NCI-H1105 (cell line): ENCODE results near the gene WFDC10A.
"Not testable (repeated sequence)": the region's sequence is repeated elsewhere in the genome, so short reads cannot be mapped to it uniquely, and the experiment has no call there.

ENCODE experiments used
- DNase-seq: peaks from one replicate; lab custom pipeline; 2025; lab: John Stamatoyannopoulos, UW

Gene WFDC10A

GRCh38 chr20:45629496-45630100 lies at the start of gene WFDC10A:
WFDC10A (plus strand) TSS chr20:45629739; CDS start chr20:45629814, 75 bp downstream.
- peak; percentile 7 for DNase-seq

GRCh38 chr20:45581702-45582101 lies 47.8 kb upstream of the WFDC10A start:
- DNase-seq: no peak

GRCh38 chr20:45583502-45583901 lies 46.0 kb upstream of the WFDC10A start:
- DNase-seq: no peak

- DNase-seq: not testable (repeated sequence)
These were observed 45.2 kb upstream of the WFDC10A start for GRCh38 chr20:45584294-45584693.

- not testable (repeated sequence) for DNase-seq
These were observed 43.6 kb upstream of the WFDC10A start for GRCh38 chr20:45585986-45586385.

- DNase-seq: no peak
These were observed 40.7 kb upstream of the WFDC10A start for GRCh38 chr20:45588800-45589199.

GRCh38 chr20:45589725-45590124 lies 39.8 kb upstream of the WFDC10A start:
- no peak for DNase-seq

- DNase-seq: peak; percentile 47
These were observed 36.9 kb upstream of the WFDC10A start for GRCh38 chr20:45592574-45593189.

GRCh38 chr20:45593498-45593897 lies 36.0 kb upstream of the WFDC10A start:
- no peak for DNase-seq

GRCh38 chr20:45595235-45595634 lies 34.3 kb upstream of the WFDC10A start:
- DNase-seq: no peak

GRCh38 chr20:45607810-45608209 lies 21.7 kb upstream of the WFDC10A start:
- DNase-seq: no peak

- DNase-seq: no peak
These were observed 18.5 kb upstream of the WFDC10A start for GRCh38 chr20:45611054-45611453.

- no peak for DNase-seq
These were observed 17.2 kb upstream of the WFDC10A start for GRCh38 chr20:45612314-45612713.

- no peak for DNase-seq
These were observed 11.9 kb upstream of the WFDC10A start for GRCh38 chr20:45617591-45617990.

GRCh38 chr20:45621593-45621992 lies 7.9 kb upstream of the WFDC10A start:
- DNase-seq: no peak

- DNase-seq: no peak
These were observed 3.0 kb upstream of the WFDC10A start for GRCh38 chr20:45626540-45626939.

GRCh38 chr20:45630371-45630770 lies 832 bp downstream of the WFDC10A start:
- no peak for DNase-seq

- DNase-seq: no peak
These were observed 1.6 kb downstream of the WFDC10A start, which contains the start of gene WFDC9 for GRCh38 chr20:45631184-45631583. WFDC9 (minus strand) TSS chr20:45631284; CDS start chr20:45610181, 21,103 bp downstream.

GRCh38 chr20:45636513-45636912 lies 7.0 kb downstream of the WFDC10A start:
- no peak for DNase-seq

- DNase-seq: no peak
These were observed 10.1 kb downstream of the WFDC10A start for GRCh38 chr20:45639687-45640086.

- DNase-seq: not testable (repeated sequence)
These were observed 11.5 kb downstream of the WFDC10A start for GRCh38 chr20:45641076-45641475.

- DNase-seq: not testable (repeated sequence)
These were observed 16.3 kb downstream of the WFDC10A start for GRCh38 chr20:45645869-45646268.

- DNase-seq: no peak
These were observed 17.3 kb downstream of the WFDC10A start for GRCh38 chr20:45646875-45647274.
